Daoy (cell line): Measurements from ENCODE around the gene MICAL1. TPM values are rescaled to one million over a fixed set of nuclear protein-coding genes. Genes with fewer than 3 reads are reported as not detected.
"Not testable (repeated sequence)": the region's sequence is repeated elsewhere in the genome, so short reads cannot be mapped to it uniquely, and the experiment has no call there.

Experiments
- DNase-seq: peaks from one replicate; pipeline ENCODE4 v3.0.0-alpha.2; 2015; ENCODE audit warnings: low read depth
- total RNA-seq: library from RNA; depleted of rRNA; stranded (reverse); fragments of >200 nt; shearing (Covaris generic); gene quantifications from 2 replicates; pipeline ENCODE4 v1.2.3, GENCODE V29; 2014

Gene MICAL1
- total RNA-seq, 1 experiment from 2014 or later = 22.6 TPM

GRCh38 chr6:109475625-109476024 lies 20.1 kb upstream of the MICAL1 start:
- DNase-seq = no peak

- no peak for DNase-seq
These were observed 19.4 kb upstream of the MICAL1 start for GRCh38 chr6:109474995-109475394.

GRCh38 chr6:109473120-109473519 lies 17.5 kb upstream of the MICAL1 start:
- DNase-seq = no peak

- no peak for DNase-seq
These were observed 16.8 kb upstream of the MICAL1 start for GRCh38 chr6:109472132-109472995.

GRCh38 chr6:109471105-109471810 lies 15.7 kb upstream of the MICAL1 start:
- DNase-seq = no peak

- no peak for DNase-seq
These were observed 14.1 kb upstream of the MICAL1 start for GRCh38 chr6:109469591-109470189.

GRCh38 chr6:109467696-109468095 lies 12.1 kb upstream of the MICAL1 start:
- DNase-seq = no peak

GRCh38 chr6:109466212-109466923 lies 10.8 kb upstream of the MICAL1 start:
- no peak for DNase-seq

- DNase-seq = no peak
These were observed 10.2 kb upstream of the MICAL1 start for GRCh38 chr6:109465772-109466171.

GRCh38 chr6:109461733-109462526 lies 6.4 kb upstream of the MICAL1 start:
- DNase-seq = no peak

- not testable (repeated sequence) for DNase-seq
These were observed 5.6 kb upstream of the MICAL1 start for GRCh38 chr6:109461205-109461604.

- DNase-seq = no peak
These were observed 4.7 kb upstream of the MICAL1 start for GRCh38 chr6:109460161-109460829.

GRCh38 chr6:109458774-109459531 lies 3.4 kb upstream of the MICAL1 start:
- no peak for DNase-seq

- no peak for DNase-seq
These were observed 2.0 kb upstream of the MICAL1 start for GRCh38 chr6:109457562-109457996.

- DNase-seq = peak; percentile 46
These were observed 1.4 kb upstream of the MICAL1 start for GRCh38 chr6:109456710-109457561.

GRCh38 chr6:109456111-109456583 lies 575 bp upstream of the MICAL1 start:
- no peak for DNase-seq

- DNase-seq = no peak
These were observed 806 bp downstream of the MICAL1 start for GRCh38 chr6:109454496-109455436.
